GM19324 (cell line): ENCODE measurements around the gene TINCR.
"Not testable (repeated sequence)": the region's sequence is repeated elsewhere in the genome, so short reads cannot be mapped to it uniquely, and the experiment has no call there.

Experiments
- ATAC-seq: cut with Tn5 transposase; IDR thresholded peaks from one replicate; pipeline ENCODE4 v1.9.1; 2021; ENCODE audit warnings: mild to moderate bottlenecking, moderate library complexity; ENCODE audit not compliant: unreplicated experiment, low FRiP score

TINCR gene

DNA sequence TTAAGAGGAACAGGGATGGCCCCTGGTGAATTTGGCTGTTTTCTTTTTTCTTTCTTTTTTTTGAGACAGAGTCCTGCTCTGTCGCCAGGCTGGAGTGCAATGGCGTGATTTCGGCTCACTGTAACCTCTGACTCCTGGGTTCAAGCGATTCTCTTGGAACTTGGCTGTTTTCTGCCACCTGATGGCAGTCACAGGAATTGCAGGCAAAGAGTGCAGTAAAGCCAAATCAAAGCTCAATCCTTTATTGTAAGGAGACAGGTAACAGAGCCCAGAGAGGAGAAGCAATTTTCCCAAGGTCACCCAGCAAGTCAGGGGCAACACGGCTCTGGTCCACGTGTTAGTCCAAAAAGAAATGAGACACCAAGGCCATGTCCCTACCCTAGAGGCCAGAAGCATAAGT lies 6.2 kb downstream of the TINCR start:
- no peak for ATAC-seq

DNA sequence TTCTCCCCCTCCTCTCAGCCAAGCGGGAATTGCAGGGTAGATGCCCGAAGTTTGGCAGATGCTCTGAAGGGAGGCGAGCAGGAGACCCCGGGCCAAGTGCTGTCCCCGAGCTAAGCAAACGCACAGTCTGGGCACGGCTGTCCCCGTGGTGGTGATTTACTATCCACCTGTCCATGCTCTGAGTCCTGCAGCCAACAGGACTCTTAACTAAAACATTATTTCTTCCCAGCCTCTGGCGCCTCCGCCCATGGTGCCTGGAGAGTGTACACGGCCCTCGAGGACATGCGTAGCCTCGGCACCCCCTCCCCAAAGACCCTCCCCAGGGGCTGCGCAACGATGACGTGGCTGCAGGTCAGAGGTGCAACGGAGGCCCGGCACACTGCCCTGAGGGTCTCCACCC lies 7.6 kb downstream of the TINCR start:
- ATAC-seq: no peak

DNA sequence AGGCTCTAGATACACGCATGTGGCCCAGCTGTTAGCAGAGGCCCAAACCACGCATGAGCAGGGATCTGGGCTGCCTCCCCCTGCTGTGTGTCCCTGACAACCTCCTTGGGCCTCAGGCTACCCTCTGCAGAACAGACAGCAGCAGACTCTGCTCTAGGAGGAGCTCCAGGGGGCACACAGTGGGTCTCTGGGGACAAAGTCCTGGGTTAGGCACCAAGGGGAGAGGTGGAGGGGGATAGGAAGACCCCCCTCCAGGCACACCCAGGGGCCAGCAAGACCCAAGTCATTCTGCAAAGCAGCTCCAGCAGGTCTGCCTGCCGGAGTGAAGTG lies 8.0 kb downstream of the TINCR start:
- no peak for ATAC-seq

DNA sequence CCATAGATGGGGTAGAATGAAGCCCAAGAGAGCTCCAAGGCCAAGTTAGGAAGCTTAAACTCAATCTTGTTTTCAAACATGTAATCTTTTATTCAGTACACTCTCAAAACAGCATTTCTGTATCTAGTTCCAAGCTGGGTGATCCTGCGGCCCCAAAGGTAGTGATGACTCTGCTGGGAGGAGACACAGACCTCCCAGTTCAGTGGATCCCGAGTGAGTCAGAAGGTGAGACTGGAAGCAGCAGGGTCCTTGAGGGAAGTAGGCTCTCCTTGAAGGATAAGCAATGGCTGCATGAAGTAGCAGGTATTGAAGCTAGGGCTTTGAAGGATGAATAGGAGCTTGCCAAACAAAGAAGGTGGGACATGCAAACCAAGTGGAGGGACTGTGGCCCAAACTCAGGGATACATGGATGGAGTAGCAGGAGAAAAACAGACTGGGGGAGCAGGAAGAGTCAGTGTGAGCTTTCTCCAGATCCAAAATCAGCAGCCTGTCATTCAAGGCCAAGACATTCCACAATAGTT lies 9.6 kb downstream of the TINCR start:
- ATAC-seq: no peak

DNA sequence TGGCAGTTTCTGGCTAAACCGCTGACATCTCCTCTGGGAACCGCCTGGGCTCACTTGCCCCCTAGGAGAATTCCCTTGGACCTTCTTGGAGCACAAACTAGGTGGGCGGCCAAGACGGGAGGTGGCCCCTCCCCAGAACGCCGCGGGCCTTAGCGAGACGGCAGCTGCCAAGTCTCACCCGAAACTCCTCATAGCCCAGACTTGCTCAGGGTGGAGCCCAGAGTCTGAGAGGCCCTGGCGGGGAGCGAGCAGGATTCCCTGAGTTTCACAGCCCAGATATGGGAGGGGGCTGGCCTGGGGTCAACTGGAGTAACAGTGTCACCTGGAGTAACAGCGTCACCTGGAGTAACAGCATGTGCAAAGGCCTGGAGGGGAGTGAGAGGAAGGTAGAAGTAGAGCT lies 10.1 kb downstream of the TINCR start:
- ATAC-seq: no peak

DNA sequence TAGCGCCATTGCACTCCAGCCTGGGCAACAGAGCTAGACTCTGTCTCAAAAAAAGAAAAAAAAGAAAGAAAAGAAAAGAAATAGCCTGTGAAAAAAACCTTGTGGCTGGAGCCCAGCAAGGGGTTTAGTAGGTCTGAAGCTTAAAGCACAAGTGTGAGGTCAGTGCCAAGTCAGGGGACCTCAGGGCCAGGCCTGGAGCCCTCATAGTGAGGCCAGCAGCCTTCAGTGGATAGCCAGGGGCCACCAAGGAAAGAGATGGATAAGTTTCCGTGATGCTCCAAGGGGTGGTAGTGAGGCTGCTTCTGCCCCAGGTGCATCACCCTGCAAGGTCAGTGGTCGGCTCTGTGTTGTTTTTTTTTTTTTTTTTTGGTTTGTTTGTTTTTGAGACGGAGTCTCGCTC lies 12.9 kb downstream of the TINCR start:
- no peak for ATAC-seq

DNA sequence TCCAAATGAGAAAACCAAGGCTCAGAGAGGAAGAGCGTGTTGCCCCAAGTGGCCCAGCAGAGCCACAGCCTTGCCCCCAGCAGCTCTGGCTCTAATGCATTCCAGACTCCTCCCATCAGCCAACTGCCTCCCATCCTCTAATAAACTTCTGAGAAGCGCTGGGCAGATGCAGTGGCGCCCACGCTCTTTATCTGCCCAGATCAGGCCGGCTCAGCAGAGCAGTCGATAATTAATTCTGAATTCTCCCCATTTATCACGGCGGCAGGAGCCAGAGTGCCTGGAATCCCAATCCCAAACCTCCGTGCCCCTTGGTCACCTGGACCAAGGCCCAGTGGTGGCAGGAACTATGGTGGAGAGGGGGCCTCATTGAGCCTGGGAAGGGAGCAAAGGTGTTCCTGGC lies 13.9 kb downstream of the TINCR start:
- ATAC-seq: no peak

DNA sequence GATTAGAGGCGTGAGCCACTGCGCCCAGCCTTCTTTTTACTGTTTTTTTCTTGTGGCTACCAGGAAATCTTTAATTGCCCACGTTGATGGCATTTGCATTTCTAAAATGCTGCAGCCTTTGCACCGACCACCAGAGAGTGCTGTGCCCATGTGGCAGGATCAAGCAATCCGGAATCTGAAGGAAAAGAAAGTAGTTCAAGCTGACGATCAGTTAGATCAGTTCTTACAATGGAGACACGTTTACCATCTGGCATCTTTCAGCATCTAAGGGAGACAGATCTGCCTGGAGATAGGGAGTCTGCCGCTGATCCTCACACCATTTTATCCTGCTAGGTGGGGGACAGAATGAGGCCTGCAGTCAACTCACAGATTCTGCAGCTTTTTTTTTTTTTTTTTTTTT lies 19.9 kb downstream of the TINCR start:
- no peak for ATAC-seq

DNA sequence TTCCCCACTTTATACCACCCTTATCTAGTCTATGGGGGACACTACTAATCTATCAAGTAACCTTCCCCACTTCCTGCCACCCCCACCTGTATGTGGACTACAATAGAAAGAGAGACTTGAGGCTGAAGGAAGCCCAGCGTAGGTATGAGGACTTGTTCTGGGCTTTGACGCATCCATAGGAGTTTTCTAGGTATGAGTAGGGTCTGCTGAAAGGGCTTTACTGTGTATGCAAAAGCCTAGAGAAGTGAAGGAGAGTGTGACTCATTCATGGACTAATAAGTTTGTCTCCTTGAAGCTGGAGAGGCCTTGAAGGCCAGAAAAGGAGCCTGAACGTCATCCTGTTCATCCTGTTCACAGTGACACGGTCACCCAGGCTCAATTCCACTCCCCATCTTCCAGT lies 21.8 kb downstream of the TINCR start:
- ATAC-seq: no peak

DNA sequence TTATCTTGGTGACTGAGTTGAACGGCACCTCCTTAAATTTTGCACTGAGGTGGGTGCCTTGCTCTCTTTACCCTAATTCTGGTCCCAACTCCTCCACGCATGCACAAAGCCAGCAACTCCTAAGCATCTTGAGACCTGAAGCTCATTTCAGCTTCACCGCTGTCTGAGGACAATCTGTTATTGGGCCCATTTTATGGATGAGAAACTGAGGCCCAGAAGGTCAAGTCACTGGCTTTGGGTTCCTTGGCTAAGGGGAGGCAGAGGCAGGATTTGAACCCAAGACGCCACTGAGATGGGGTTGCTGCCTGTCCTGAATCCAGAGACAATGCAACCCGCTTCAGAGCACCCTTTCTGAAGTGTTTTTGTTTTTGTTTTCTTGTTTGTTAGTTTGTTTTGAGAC lies 22.7 kb downstream of the TINCR start:
- ATAC-seq: no peak

DNA sequence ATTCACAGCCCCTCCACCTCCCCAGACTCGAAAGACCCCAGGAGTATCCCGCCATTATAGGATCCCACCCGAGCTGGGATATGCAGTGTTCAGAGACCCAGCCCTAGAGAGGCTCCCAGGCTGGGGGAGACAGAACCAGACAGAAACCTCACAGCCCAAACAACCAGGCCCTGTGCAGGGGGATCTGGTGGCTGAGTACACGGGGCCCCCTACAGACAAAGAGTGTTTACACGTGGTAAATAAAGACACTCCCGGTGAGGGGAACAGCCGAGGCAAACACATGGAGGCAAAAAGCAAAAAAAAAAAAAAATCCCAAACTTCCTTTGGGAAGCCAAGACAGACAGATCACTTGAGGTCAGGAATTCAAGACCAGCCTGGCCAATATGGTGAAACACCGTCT lies 25.1 kb downstream of the TINCR start:
- ATAC-seq: no peak

DNA sequence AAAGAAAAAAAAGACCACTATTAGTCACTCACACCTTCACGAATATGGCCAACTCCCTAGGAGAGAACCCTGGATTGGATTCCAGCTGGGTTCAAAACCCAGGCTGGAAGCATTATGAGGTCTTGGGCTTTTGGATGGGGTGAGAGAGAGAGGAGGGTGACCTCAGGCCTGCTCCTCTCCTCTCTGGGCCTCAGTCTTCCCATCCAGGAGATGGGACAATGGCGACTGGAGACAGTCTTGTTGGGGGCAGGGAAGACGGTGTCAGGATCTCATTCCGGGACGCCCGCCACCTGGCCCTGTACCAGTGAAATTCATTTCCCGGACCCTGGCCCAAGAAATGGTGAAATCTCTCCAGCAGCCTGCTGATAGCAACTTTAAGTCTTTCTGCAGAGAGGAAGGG lies 26.3 kb downstream of the TINCR start:
- ATAC-seq: no peak

DNA sequence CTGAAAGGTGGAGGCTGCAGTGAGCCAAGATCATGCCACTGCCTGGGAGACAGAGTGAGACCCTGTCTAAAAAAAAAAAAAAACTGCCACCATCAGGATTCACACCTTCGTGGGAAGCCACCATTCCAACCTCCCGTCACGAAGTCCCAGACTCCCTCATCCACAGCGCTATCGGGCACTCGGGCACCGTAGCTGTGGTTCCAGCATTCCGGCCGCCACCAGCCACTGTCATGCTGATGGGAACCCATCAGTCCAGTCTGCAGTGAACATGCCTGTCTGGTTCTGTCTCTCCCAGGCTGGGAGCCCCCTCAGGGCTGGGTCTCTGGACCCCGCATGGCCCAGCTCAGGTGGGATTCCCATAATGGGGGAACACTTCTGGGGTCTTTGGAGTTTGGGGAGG lies 27.5 kb downstream of the TINCR start:
- no peak for ATAC-seq

DNA sequence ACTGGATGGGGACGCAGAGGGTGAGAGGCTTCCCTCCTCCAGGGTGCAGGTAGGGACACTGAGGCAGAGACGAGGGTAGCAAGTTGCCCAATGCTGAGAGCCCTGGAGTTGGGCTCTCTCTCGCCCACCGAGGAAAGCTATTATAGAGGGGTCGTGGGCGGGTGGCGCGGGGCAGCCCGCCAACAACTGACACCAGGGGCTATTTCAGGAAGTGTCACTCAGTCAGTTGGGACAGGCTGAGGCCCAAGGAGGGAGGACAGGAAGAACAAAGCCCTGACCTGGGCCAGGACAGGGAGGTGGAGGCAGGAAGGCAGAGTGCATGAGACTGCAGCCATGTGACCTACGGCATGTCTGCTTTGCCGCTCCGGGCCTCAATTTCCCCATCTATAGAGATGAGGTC lies 29.9 kb downstream of the TINCR start:
- no peak for ATAC-seq

DNA sequence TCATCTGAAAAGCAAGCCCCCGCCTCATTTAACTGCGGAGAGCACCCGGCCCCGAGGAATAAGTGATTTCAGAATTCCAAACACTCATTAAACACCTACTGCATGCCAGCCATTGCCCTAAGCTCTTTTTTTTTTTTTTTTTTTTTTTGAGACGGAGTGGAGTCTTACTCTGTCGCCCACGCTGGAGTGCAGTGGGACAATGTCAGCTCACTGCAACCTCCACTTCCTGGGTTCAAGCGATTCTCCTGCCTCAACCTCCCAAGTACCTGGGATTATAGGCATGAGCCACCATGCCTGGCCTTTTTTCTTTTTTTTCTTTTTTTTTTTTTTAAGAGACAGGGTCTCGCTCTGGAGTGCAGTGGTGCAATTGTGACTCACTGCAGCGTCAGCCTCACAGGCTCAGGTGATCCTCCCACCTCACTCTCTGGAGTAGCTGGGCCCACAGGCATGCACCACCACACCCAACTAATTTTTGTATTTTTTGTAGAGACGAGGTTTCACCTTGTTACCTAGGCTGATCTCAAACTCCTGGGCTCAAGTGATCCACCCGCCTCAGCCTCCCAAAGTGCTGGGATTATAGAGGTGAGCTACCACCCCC lies 30.7 kb downstream of the TINCR start:
- ATAC-seq: not testable (repeated sequence)

DNA sequence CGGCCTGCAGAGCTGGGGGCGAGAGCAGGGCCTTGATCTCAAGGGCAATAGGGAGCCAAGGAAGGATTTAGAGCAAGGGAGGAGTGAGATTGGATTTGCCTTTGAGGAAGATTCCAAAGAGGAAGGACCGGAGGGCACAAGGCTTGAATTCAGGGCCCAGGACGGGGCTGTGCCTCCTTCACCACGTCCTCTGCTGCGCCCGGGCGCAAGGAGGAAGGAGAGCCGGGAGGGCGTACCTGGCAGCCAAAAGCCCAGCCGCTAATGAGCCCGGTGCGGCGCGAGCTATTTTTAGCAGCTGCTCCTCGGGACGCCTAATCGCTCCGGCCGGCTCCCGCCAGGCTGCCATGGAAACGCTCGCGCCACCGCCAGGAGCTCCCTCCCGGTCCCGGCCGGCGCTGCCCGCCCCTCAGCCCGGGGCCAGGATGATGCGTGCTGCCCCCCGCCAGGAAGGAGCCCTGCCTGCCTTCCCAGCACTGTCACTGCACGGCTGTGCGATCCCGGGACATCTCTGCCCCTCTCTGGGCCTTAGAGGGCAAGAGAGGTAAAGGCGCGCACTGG lies 31.3 kb downstream of the TINCR start:
- no peak for ATAC-seq

DNA sequence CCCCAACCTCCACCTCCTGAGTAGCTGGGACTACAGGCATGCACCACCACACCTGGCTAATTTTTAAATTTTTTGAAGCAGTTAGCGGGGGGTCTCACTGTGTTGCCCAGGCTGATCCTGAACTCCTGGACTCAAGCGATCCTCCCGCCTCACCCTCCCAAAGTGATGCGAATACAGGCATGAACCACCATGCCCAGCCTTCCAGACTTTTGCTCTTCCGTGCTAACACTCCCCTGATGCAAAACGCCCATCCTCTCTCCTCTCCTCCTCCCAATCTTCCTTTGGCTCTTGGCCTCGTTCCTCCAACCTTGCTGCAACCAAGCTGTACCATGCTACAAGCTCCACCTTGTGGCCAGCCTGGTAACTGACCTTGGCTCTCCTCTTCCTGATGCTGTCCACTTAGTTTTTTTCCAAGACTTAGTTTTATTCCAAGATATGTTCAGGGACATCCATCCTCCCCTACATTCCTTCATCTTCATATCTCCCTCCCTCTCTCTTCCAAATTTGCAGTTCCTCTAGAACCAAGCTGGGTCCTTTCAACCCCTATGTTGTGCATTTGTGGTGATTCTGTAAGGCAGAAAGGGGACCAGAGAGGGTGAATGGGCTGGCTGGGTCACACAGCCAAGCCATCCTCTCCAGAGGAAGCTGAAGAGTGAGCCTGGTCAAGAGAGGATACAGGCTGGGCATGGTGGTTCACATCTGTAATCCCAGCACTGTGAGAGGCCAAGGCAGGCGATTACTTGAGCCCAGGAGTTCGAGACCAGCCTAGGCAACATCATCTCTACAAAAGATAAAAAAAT lies 32.8 kb downstream of the TINCR start:
- no peak for ATAC-seq

DNA sequence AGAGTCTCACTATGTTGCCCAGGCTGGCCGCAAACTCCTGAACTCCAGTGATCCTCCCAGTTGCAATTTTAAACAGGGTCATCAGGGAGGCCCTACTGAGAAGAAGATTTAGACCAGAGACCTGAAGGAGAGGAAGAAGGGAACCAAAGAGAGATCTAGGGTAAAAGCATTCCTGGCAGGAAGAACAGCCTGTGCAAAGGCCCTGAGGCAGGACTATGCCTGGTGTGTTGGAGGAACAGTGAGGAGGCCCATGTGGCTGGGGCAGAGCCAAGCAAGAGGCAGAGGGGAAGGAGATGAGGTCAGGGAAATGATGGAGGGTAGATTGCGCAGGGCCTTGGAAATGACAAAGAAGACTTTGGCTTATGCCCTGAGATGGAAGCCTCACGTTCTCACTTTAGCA lies 34.5 kb downstream of the TINCR start:
- ATAC-seq: no peak

DNA sequence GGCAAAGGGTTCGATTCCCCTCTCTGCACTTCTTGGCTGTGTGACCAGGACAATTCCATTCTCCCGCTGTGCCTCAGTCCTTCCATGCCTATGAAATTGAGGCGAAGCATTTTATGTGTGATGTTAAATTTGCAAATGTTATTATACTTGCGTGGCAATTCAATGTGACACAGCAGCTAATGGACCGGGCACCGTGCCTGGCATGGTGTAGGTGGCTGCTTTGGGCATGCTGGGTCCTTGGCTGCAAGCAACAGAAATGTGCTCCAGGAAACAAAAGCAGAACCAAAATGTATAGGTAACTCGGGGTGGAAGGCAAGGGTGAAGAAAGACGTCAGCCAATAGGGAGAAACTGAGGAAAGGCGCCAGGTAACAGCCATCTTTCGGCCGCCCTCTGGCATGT lies 37.1 kb downstream of the TINCR start:
- no peak for ATAC-seq

DNA sequence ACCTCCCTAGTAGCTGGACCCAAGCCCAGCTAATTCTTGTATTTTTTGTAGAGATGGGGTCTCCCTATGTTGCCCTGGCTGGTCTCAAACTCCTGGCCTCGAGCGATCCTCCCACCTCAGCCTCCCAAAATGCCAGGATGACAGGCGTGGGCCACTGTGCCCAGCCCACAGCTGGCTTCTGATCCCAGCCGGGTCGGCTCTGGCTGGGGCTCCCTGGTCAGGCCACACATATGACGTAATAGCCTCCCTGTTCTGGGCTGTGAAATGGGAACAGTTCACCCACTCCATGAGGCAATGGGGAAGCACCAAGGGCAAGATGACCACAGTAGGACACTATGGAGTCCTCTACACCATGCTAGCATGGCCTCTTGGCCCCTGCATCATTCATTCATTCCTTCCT lies 41.1 kb downstream of the TINCR start:
- ATAC-seq: no peak

DNA sequence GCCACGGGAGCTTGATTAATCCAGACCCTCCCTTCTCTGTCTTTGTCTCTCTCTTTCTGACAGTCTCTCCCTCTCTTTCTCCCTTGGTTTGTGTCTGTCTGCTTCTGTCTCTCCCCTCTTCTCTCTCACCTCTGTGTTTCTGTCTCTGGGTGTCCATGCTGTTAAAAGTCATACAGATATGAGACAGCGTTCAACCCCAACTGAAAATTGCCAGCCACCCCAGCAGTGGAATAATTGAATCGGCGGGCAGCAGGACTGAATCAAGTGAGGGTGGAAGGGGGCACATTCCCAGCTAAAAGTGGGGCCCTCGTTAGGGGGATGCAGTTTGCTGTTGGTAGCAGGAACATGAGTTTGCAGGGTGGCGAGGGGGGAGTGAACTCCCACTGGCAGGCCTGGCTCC lies 43.7 kb downstream of the TINCR start:
- no peak for ATAC-seq

DNA sequence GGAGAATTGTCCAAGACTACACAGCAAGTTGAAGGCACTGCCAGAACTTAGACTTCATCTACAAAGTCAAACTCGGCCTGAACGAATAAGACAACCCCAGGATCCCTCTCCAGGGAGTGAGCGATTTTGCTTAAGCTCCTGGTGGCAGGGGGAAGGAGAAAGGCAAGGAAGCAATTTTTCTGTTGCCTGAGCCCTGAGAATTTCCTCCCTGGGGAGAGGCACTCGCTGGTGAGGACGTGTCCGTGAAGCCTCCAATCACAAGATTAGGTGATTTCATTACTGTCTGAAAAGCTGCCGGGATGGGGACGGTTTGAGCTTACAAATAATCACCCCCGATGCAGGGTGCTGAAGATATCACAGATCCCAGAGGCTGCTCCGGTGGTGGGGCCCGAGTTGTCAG lies 45.6 kb downstream of the TINCR start:
- ATAC-seq: no peak
